KG1 (cell line): Measurements from ENCODE around the gene EEF2K.

Experiments used
- DNase-seq: peaks from one replicate; lab custom pipeline; 2025; lab: John Stamatoyannopoulos, UW

The EEF2K gene

GRCh38 chr16:22252317-22252716, 46.2 kb downstream of the EEF2K start:
- no peak for DNase-seq

- DNase-seq: no peak
Measured at GRCh38 chr16:22253272-22253671, 47.2 kb downstream of the EEF2K start.

DNA sequence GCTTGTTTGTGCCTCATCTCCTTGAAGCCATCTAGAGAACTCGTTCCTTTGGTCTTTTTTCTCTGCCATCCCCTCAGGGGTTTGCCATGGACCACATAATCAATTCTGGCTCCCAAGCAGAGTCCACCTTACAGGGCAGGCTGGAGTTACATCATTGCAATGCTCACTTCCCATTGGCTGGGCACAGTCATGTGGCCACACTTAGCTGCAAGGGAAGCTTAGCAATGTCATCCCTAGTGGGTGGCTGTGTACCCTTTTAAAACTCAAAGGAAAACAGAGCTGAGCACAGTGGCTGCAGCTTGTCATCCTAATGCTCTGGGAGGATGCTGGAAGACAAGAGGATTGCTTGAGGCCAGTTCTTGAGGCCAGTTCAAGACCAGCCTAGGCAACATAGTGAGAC, 49.3 kb downstream of the EEF2K start:
- no peak for DNase-seq

GRCh38 chr16:22257440-22257839, 51.4 kb downstream of the EEF2K start:
- no peak for DNase-seq

- DNase-seq: no peak
Measured at GRCh38 chr16:22260490-22260889, 54.4 kb downstream of the EEF2K start.

DNA sequence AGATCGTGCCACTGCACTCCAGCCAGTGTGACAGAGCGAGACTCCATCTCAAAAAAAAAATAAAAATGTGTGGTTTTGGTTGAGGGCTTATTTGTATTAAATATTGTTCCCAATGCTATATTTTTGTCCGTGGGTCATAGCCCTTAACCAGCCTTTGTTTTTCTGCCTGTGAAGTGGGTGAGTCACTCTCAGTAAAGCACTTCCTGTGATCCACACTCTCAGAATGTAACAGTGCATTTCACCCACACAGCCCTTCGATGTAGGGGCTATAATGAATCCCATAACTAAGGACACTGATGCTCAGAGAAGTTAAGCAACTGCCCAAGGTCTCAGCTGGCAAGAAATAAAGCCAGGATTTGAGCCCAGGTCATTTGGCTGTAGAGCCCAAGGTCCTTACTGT, 56.4 kb downstream of the EEF2K start:
- no peak for DNase-seq

DNA sequence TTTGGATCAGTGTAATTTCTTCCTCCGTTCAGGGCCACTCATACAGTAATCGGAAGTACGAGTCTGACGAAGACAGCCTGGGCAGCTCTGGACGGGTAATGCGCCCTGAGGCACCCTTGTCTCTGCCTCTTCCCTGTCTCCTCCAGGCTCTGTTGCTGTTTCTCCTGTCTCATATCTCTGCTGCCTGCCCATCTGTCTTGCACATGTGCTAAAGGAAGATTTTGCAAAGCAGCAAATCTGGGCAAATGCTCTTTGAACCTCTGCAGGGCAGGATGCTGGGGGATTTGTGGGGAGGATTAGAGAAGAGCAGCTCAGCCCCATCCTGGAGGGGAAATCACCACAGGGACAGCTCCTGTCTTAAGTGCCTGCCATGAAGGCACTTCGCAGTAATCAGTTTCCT, 58.7 kb downstream of the EEF2K start:
- no peak for DNase-seq

- DNase-seq: no peak
Measured at GRCh38 chr16:22265351-22265750, 59.3 kb downstream of the EEF2K start.

GRCh38 chr16:22266546-22266945, 60.5 kb downstream of the EEF2K start:
- DNase-seq: no peak

GRCh38 chr16:22267764-22268163, 61.7 kb downstream of the EEF2K start:
- no peak for DNase-seq

- DNase-seq: no peak
Measured at GRCh38 chr16:22270525-22270924, 64.4 kb downstream of the EEF2K start.

DNA sequence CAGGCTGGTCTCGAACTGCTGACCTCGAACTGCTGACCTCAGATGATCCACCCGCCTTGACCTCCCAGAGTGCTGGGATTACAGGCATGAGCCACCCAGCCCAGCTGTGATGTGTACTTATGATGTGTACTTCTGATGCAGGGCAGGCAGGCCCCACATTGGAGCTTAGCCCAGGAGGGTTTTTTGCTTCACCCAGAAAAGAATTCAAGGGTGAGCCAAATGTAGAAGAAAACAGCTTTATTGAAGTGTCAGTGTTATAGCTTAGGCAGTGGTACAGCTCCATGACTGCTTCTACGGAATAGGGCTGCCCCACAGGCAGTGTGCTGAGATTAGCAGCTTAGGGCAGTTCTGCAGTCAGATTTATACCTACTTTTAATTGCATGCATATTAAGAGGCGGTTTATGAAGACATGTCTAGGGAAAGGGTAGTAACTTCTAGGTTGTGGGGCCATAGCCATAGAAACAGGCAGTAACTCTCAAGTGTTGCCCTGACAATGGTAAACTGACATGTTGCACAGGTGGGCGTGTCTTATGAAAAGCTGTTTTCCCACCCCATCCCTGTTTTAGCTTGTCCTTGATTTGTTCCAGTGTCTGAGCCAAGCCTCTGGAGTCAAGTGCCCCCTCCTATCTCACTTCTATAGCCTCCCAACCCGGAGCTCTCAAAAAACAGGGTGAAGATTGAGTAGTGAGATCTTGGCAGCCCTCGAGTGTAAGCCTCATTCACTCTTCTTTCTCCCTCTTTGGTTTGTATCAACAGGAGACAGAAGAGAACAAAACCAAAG, 67.0 kb downstream of the EEF2K start:
- DNase-seq: no peak

DNA sequence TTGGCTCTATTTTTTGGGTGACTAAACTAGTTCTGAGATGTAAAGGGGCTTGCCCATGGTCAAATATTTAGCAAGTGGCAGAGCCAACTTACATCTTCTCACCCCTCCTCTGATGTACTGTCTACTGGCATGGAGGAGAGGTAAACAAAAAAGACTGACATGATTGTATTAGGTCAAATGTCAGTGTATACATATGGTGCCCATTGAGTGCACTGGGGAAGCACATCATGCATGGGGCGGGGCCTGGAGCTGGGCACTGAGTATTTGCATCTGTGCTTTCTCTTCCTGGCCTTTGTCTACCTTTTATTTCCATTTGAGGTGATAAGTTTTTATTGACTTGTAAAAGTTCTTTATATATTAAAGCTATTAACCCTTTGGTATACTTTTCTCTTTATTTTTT, 68.8 kb downstream of the EEF2K start:
- no peak for DNase-seq

- no peak for DNase-seq
Measured at GRCh38 chr16:22278441-22279230, 72.6 kb downstream of the EEF2K start.

DNA sequence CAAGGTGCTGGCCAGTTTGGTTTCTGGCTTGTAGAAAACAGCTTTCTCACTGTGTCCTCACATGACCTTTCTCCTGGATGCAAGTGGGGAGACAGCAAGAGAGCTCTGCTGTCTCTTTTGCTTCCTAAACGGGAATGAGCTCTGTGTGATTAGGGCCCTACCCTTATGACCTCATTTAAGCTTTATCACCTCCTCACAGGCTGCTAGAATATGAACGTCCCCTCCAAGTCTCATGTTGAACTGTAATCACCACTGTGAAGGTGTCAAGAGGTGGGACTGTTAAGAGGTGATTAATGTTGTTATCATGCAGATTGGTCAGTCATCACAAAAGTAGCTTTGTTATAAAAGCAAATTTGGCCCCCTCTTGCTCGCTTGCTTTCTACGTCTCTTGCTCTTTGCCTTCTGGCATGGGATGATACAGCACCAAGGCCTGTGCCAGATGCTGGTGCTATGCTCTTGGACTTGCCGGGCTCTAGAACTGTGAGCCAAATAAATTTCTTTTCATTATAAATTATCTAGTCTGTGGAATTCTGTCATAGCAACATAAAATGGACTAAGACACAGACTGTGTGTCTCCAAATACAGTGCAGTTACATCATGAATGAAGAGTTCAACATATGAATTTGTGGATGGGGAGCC, 76.3 kb downstream of the EEF2K start:
- DNase-seq: no peak

GRCh38 chr16:22284637-22285036, 78.6 kb downstream of the EEF2K start:
- DNase-seq: no peak

DNA sequence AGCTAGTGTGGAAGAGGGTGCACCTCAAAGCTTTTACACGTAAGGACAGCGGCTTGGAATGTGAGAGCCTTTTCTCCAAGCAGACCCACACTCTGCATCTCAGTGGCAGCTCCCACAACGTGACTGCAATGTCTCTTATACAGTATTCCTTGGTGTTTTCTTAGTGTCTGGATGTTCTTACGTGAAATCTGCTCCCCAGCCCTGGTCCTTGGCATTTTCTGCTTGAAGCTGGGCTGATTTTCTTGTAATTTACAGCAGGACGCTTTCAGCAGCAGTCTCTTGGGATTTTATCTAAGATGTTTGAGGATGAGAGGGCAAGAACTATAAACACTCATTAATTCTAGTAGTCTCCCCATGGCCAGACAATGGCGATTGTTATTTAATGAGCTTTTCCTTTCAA, 79.0 kb downstream of the EEF2K start:
- no peak for DNase-seq

DNA sequence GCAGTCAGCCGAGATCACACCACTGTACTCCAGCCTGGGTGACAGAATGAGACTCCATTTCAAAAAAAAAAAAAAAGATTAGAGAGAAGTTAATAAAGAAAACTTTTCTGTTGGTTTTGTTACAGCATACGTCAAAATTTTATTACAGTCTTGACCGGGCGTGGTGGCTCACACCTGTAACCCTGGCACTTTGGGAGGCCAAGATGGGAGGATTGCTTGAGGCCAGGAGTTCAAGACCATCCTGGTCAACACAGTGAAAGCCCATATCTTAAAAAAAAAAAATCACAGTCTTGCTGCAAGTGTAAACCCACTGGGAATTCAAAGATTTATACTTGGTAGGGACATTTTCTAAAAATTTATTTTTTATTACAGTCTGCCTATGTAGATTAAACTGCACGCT, 84.9 kb downstream of the EEF2K start:
- DNase-seq: no peak

GRCh38 chr16:22291860-22292318, 85.8 kb downstream of the EEF2K start:
- no peak for DNase-seq

DNA sequence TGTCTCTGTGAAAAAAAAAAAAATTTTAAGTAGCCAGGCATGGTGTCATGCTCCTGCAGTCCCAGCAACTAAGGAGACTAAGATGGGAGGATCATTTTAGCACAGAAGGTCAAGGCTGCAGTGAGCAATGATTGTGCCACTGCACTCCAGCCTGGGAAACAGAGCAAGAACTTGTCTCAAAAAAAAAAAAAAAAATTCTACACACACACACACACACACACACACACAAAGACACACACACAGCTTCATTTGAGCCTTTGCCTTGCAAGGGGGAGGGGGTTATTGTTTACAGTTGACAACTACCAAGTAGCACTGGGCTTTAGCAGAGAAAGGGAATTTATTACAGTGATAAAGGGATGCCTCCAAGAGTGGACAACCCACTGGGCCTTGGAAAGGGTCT, 86.2 kb downstream of the EEF2K start:
- DNase-seq: no peak

- no peak for DNase-seq
Measured at GRCh38 chr16:22293137-22294106, 87.3 kb downstream of the EEF2K start.
